Middle frontal gyrus (tissue), 1 donor: ENCODE measurements around the gene SLC35A1.

Experiments used
- DNase-seq: peaks from one replicate; pipeline ENCODE4 v3.0.0-alpha.2; 2015; ENCODE audit warnings: low spot score; ENCODE audit errors: extremely low spot score

SLC35A1 gene

DNA sequence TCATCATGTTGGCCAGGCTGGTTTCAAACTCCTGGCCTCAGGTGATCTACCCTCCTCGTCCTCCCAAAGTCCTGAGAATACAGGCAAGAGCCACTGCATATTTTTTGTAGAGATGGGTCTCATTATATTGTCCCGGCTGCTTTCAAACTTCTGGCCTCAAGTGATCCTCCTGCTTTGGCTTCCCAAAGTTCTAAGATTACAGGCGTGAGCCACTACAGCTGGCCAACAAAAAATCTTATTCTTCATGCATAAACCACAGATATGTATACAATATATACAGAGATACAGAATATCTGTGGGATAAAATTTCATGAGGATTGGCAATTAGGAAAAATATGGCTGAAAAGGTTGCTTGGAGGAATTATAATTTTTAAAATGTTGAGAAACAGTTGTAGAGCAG is 49.9 kb downstream of the SLC35A1 start:
- no peak for DNase-seq

- no peak for DNase-seq
These were observed 56.4 kb downstream of the SLC35A1 start for GRCh38 chr6:87529221-87529620.

DNA sequence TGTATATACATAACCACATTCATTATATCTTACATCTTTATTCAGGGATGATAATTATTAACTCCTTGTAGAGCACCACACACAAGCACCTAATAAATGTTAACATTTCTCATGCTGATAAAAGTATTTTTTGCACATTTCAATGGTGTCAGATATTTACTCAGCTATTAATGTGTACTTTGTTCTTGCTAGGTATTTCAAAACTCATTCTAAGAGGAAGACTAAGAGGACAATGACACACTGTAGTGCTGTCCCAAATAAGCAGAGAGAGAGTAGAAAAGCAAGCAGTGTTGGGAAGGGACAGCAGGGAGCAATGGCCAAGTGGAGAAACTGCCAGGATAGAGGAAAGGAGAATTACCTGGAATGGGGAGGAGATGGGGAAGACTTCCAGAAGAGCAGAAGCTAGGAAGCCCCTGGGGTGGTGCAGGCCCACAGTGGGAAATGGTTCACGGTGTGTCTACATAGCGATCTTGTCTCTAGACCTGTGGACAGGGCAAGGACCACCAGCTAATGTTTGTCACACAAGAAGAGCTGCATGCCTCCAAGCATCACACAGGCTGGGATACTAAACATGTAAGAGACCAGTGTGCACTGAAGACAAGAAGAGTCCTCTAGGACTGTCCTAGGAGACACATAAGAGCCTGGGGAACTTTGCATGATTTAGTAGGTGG is 61.7 kb downstream of the SLC35A1 start:
- DNase-seq = no peak

GRCh38 chr6:87538510-87539260 is 65.9 kb downstream of the SLC35A1 start:
- DNase-seq = no peak

DNA sequence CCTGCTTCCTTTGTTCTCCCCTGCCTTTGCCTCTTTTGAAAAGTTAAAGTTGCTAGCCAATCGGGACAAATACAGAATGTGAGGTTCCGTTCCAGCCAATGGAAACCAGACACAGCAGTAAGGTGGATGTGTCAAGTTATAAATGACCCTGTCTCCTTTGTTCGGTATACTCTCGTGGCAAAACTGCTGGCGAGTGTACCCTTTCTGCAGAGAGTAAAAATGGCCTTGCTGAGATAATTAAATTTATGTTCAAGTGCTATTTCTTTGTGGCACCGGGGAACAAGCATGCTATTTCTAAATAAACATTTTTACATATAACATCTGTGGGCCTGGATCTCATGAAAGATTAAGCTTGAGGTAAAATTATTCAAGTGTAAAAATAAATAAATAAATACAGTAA is 66.8 kb downstream of the SLC35A1 start:
- DNase-seq = no peak

GRCh38 chr6:87540539-87540938 is 67.8 kb downstream of the SLC35A1 start:
- DNase-seq = no peak

GRCh38 chr6:87541041-87541440 is 68.3 kb downstream of the SLC35A1 start:
- no peak for DNase-seq

GRCh38 chr6:87541744-87542143 is 69.0 kb downstream of the SLC35A1 start:
- DNase-seq = no peak

GRCh38 chr6:87543696-87544473 is 71.1 kb downstream of the SLC35A1 start:
- DNase-seq = no peak

GRCh38 chr6:87544474-87544735 is 71.6 kb downstream of the SLC35A1 start:
- DNase-seq = no peak

DNA sequence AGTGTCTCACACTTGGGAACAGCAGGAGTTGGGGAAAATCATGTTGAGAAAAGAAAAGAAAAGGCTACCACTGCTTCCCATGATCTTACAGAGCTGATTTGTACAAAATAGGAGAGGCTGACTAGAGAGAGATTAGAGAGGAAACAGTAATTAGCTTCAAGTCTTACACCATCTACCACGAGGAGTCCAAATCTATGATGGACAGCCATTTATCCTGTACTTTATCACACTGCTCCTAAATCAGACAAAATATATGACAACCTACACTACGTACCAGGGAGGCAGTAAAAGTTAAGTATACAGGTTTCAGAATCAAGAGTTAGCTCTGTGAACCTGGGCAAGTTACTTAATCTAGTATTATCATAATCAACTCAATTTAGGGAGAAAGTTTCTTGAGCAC is 79.0 kb downstream of the SLC35A1 start:
- DNase-seq = no peak

DNA sequence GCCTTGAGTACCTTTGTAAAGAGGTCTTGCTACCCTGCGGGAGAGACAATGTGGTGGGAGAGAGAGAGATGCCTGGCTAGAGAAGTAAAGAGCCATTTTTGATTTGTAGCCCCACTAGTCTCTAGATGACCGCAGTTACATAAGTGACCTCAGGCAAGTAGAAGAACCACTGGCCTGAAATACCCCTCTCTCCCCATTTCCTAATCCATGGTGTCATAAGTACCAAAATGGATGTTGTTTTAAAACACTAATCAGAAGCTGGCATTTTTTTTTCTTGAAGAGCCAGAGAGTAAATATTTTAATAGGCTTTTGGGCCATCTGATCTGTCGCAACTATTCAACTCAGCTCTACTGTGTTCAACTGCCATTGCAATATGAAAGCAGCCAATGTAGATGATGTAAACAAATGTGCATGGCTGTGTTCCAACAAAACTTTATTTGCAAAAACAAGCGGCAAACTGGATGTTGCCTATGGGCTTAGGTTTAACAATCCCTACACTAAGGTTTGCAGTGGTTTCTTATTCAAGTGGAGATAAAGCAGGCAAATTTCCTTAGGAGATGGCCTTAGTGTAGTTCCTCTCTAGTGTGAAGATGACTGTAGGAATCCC is 80.5 kb downstream of the SLC35A1 start:
- no peak for DNase-seq

GRCh38 chr6:87555506-87555905 is 82.7 kb downstream of the SLC35A1 start:
- no peak for DNase-seq

- DNase-seq = no peak
These were observed 85.7 kb downstream of the SLC35A1 start for GRCh38 chr6:87558446-87558845.

GRCh38 chr6:87561017-87561416 is 88.2 kb downstream of the SLC35A1 start:
- no peak for DNase-seq
